GM10248 (cell line): ENCODE measurements around the gene TMEM30B.

Source experiments
- CTCF ChIA-PET: fragments of 300-600 bp; sonication (Branson Sonifier 250); formaldehyde crosslinking; extraction: SDS; loops from one replicate; lab custom pipeline; 2021; ENCODE audit warnings: antibody characterized with exemption; lab: Yijun Ruan, JAX
- POLR2A ChIA-PET: fragments of 350-650 bp; sonication (Branson Sonifier 250); formaldehyde crosslinking; extraction: SDS; loops from one replicate; lab custom pipeline; 2020; ENCODE audit warnings: antibody characterized with exemption; lab: Yijun Ruan, JAX
- DNase-seq: peaks from one replicate; pipeline ENCODE4 v3.0.0; 2012; ENCODE audit errors: extremely low spot score
- CTCF ChIP-seq: IDR thresholded peaks from 2 replicates; pipeline ENCODE4 v1.5.1; 2012; ENCODE audit warnings: mild to moderate bottlenecking, low read depth; ENCODE audit errors: extremely low read depth, missing control alignments, control extremely low read depth

Gene TMEM30B

GRCh38 chr14:61264010-61264571 is 17.0 kb downstream of the TMEM30B start:
- no peak for DNase-seq
- ChIA-PET POLR2A (no interaction called here), CTCF (interaction anchor here (2.8 kb wide), 1 partner anchor 12 kb away, joined by 13 read pairs; no protein-coding TSS in a partner anchor)
- TF ChIP-seq CTCF: no peak

- DNase-seq: no peak
- POLR2A ChIA-PET: no interaction called here
- TF ChIP-seq CTCF: no peak
- CTCF ChIA-PET: interaction anchor here (0.8 to 1.6 kb wide), 3 partner anchors 9 to 637 kb away, joined by 3 to 7 read pairs (median 3); no protein-coding TSS in a partner anchor
Observed at GRCh38 chr14:61262082-61262481, 19.1 kb downstream of the TMEM30B start.

GRCh38 chr14:61260939-61261776 is 20.0 kb downstream of the TMEM30B start:
- CTCF ChIA-PET: interaction anchor here (0.8 to 1.7 kb wide), 5 partner anchors 9 to 636 kb away, joined by 3 to 8 read pairs (median 3); no protein-coding TSS in a partner anchor
- no peak for DNase-seq
- TF ChIP-seq CTCF: no peak
- POLR2A ChIA-PET: no interaction called here

- CTCF ChIA-PET: interaction anchor here (0.7 kb wide), 1 partner anchor 634 kb away, joined by 3 read pairs; no protein-coding TSS in a partner anchor
- POLR2A ChIA-PET: no interaction called here
Observed at GRCh38 chr14:61258985-61259384, 22.2 kb downstream of the TMEM30B start.

GRCh38 chr14:61257469-61258057 is 23.6 kb downstream of the TMEM30B start:
- ChIA-PET CTCF (interaction anchor here (1.8 to 9.0 kb wide), 2 partner anchors 11 to 633 kb away, joined by 10 to 111 read pairs; no protein-coding TSS in a partner anchor), POLR2A (no interaction called here)
- TF ChIP-seq CTCF: no peak
- no peak for DNase-seq

More at GRCh38 chr14:61258985-61259384, 22.2 kb downstream of the TMEM30B start:
- no peak for TF ChIP-seq CTCF
- no peak for DNase-seq

- CTCF ChIA-PET: interaction anchor here (1.8 to 9.0 kb wide), 2 partner anchors 11 to 632 kb away, joined by 10 to 111 read pairs; no protein-coding TSS in a partner anchor
Observed at GRCh38 chr14:61256826-61257468, 24.2 kb downstream of the TMEM30B start.

More at GRCh38 chr14:61256826-61257468, 24.2 kb downstream of the TMEM30B start:
- POLR2A ChIA-PET: no interaction called here
- TF ChIP-seq CTCF: no peak
- DNase-seq: no peak
